ENCODE measurements around the gene JSRP1.

- TF ChIP-seq CTCF (conservative IDR thresholded peaks at IDR 0.05) (no peak), ZFX (IDR thresholded peaks at IDR 0.05) (no peak)
Observed at GRCh38 chr19:2245273-2245672, 10.9 kb downstream of the JSRP1 start.
